ENCODE data around the gene FCGR3B.

DNA sequence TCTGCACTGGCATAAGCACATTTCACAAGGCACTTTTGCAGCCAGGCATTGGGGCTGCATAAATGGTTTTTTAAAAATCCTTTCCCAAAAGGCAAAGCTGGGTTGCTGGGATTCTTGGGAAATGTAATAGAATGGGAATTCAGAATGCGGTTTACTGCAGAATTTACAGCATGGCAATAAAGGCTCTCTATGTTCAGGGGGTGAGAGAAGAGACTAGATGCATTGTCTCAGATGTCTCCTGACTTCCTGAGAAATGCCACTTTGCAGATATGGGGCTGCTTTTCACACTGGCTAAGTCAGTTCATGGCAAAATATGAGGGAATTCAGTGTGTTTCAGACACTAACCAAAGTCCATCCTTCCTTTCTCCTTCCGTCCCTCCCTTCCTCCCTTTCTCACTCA lies 45.5 kb upstream of the FCGR3B start:
- TF ChIP-seq POLR2A (IDR thresholded peaks at IDR 0.05): no peak
- TF ChIP-seq, protein P1, sequence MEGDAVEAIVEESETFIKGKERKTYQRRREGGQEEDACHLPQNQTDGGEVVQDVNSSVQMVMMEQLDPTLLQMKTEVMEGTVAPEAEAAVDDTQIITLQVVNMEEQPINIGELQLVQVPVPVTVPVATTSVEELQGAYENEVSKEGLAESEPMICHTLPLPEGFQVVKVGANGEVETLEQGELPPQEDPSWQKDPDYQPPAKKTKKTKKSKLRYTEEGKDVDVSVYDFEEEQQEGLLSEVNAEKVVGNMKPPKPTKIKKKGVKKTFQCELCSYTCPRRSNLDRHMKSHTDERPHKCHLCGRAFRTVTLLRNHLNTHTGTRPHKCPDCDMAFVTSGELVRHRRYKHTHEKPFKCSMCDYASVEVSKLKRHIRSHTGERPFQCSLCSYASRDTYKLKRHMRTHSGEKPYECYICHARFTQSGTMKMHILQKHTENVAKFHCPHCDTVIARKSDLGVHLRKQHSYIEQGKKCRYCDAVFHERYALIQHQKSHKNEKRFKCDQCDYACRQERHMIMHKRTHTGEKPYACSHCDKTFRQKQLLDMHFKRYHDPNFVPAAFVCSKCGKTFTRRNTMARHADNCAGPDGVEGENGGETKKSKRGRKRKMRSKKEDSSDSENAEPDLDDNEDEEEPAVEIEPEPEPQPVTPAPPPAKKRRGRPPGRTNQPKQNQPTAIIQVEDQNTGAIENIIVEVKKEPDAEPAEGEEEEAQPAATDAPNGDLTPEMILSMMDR (IDR thresholded peaks at IDR 0.05): no peak

All from ovary (tissue), 3 donors.